ENCODE measurements around the gene CYP26B1.

CYP26B1 gene

GRCh38 chr2:72141032-72141645, 6.5 kb downstream of the CYP26B1 start:
- no peak for DNase-seq (ENCODE audit: low read depth, low spot score)

DNA sequence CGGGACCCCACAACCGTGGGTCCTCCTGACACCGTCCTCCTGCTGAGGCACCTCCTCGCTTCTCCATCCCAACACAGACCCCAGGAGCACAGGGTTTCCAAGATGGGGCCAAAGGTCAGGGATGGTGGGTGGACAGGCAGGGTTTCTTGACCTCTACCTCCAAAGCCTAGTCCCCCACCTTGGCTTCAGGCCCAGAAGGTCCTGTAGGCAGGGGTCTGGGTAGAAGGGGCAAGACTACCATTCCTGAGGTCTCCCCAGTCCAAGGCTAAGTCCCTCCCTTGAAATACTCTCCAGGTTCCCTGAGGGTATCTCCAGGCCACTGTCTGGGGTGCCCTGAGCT, 7.1 kb downstream of the CYP26B1 start:
- DNase-seq (ENCODE audit: low read depth, low spot score): no peak

DNA sequence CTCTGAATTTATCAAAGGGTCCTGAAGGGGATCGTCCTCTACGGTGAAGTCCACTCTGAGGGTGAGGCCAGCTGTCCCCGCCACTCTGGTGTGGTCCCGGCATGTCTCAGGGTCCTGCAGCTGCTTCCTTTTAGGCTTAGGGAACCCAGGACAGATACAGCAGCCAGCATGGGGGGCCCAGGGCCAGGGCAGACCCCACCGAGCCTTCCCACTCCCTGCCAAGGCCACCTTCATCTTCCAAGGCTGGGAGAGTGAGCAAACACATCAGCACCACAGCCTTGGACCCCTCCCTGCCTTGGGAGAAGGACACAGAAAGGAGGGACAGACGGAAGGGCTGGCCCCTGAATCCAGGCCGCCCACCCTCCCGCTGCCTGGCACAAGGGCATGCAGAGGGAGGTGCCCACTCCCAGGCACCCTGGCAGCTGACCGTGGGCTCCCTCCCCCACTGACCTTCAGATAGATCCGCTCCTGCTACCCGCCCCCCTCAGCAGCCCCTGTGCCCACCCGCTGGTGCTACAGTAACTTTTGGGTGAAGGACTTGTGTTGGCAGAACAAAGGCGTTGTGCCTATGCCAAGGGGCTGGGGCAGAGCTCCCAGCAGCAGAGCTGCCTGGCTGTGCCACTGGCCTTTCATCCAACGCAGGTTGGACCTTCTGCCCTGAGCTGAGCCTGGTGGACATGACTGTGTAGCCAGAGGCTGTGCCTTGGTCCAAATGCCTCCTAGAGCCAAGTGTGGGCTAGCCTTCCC, 7.6 kb downstream of the CYP26B1 start:
- DNase-seq (ENCODE audit: low read depth, low spot score): no peak

DNA sequence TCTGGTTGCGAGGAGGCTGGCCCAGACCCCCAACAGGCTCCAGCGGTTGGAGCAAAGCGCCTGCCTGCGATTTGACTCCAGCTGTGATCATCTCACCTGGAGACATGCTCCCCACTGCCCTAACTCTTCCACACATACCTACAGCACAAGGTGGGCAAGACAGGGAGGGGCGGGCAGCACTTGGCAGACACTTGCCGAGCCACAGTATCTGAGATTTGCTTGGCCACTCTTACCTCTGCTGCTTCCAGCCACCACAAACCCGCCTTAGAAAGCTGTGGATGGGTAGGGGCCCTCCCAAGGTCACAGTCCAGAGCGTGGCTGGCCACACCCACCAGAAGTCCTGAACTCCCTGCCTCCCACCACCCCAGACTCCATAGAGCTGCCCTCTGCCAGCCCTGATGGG, 8.2 kb downstream of the CYP26B1 start:
- no peak for DNase-seq (ENCODE audit: low read depth, low spot score)

DNA sequence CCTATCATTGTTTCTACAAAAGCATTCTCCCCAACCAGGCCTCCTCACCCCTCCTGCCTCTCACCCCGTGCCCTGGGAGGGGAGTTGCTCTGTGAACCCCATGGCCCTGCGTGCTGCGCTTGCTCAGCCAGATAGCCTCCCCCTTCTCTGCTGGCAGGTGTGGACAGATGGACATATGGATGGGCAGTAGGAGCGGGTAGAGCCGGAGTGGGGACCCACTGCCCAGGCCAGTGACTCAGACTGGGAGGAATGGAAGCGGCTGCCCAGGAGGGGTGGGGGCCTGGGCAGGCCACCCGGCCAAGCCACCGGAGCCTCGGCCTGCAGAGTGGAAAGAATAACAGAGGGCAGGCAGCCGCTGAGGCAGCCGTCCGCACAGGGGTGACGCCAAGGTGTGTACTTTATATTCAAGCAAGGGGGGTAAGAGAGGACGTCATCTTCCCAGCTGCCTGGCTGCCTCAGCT, 8.7 kb downstream of the CYP26B1 start:
- no peak for DNase-seq (ENCODE audit: low read depth, low spot score)

DNA sequence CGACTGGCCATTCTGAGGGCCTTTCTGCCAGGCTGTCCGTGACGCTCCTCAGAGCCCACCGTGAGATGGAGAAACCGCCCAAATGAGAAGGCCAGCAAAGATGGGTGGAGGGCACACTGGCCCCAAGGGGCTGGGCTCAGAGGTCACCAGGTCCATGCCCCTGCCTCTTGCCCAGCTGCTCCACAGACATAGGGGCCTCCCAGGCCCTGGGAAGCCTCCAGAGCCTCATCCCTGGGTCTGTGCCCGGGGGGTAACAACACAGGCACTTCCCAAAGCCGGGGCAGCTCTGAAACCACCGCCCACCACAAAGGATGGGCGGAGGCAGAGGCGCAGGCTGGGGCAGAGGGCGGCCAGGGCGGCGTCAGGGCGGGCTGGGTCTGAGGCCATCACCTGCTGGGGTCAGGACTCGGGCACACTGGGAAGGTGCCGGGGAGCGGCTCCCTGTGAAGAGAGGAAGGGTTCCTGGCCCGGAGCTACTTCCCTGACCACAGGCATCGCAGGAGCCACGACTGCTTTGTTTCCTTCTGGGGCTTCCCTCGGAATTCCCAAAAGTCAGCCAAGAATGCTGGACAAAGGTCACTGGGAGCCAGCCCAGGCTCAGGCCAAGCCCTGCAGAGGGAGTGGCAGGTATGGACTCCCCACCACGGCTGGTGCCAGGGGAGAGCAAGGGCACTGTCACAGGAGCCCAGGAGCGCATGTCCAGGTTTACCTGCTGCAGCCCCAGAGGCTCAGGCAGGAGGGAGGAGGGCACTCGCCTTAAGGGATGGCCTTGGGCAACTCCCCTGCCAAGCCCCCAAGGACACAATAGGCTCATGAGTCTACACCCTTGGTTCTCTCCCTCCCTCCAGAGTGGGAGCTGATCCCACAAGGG, 9.4 kb downstream of the CYP26B1 start:
- DNase-seq (ENCODE audit: low read depth, low spot score): no peak

GRCh38 chr2:72137498-72138010, 10.1 kb downstream of the CYP26B1 start:
- no peak for DNase-seq (ENCODE audit: low read depth, low spot score)

- no peak for DNase-seq (ENCODE audit: low read depth, low spot score)
These were observed 10.6 kb downstream of the CYP26B1 start for GRCh38 chr2:72136933-72137497.

DNA sequence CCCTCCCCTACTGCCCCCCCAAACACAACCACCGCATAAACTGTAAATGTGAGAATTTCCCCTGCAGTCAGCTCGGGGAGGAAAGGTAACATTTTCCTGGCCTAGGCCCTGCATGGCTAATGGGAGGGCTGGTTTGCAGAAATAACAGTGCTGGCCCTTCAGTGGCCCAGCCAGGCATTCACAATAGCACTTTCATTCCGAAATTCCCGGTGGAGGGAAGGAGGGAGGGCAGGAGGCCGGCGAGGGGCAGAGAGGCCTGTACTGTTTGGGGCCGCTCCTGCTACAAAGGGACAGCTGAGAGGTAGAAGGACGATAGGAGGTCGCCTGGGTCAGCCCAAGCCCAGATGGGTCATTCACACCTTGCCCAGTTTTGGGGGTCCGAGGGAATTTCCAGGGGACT, 11.3 kb downstream of the CYP26B1 start:
- DNase-seq (ENCODE audit: low read depth, low spot score): no peak

DNA sequence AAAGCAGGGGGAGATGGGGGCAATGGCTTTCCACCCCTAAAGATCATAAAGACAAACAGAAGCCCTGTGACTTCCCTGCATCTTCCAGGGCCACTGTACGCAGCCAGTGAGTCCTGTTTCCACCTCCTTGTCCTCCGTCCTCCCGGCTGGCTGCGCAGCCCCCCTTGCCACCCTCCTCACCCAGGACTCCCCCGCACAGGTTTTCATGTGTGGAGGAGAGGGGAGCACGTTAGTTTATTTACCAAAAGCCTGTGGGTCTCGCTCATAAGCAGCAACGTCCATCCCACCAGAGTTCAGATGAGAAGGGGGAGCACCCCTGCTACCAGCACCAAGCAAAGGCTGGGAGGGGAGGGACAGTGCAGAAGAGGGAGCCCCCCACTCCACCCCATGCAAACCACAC, 11.7 kb downstream of the CYP26B1 start:
- DNase-seq (ENCODE audit: low read depth, low spot score): no peak

GRCh38 chr2:72134997-72135800, 12.5 kb downstream of the CYP26B1 start:
- DNase-seq (ENCODE audit: low read depth, low spot score): no peak

DNA sequence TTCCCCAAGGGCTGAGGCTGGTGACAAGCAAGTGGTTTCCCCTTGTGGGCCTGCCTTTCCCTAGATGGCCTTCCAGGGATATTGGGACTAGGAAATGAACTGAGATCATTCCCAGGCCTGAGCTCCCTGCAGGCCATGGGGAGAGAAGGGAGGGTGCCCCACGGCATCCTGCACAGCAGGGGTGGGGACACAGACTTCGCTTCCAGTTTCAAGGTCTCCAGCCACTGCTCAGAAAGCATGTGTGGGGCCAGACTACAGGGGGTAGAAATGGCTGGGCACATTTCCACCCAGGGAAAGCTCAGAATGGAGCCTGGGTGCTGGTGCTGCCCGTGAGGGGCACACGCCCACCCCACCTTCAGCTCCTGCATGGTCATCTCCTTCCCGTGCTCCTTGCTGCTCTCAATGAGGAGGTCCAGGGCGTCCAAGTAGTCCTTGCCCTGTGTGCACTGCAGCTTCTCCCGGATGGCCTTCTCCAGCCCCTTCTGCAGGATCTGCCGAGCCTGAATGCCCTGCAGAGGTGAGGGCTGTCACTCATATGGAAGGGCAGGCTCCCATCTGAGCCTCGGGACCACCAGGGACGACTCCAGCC, 13.2 kb downstream of the CYP26B1 start:
- DNase-seq (ENCODE audit: low read depth, low spot score): no peak

DNA sequence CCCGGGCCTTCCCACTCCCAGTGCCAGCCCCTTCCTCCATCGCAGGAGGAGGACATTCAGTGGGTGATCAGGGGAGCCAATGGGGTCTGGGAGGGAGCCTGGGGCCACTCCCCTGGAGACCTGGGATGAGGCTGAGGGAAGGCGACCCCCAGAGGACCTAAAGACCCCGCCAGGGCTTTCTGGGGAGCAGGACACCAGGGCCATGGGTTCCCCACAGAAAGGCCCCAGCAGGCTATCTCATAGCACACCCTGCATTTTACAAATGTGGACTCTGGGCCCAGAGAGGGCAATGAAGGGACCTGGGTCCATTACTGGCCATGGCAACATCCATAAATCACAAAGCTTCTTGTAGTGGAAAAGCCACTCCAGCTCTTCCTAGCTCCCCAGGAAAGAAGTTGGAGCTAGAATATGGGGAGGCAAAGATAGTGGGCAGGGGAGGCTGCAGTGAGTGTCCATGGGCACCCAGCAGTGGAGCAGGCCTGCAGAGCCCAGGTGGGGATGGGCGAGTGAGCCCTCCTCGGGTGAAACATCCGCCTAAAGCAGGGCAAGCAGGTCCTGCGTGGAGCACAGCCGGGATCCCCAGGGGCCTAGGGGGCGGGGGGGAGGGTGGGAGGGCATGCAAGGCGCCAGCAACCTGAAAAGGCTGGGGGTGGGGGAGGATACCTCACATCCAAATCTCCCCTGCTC, 13.8 kb downstream of the CYP26B1 start:
- DNase-seq (ENCODE audit: low read depth, low spot score): no peak

- DNase-seq (ENCODE audit: low read depth, low spot score): no peak
These were observed 14.5 kb downstream of the CYP26B1 start for GRCh38 chr2:72132981-72133720.

DNA sequence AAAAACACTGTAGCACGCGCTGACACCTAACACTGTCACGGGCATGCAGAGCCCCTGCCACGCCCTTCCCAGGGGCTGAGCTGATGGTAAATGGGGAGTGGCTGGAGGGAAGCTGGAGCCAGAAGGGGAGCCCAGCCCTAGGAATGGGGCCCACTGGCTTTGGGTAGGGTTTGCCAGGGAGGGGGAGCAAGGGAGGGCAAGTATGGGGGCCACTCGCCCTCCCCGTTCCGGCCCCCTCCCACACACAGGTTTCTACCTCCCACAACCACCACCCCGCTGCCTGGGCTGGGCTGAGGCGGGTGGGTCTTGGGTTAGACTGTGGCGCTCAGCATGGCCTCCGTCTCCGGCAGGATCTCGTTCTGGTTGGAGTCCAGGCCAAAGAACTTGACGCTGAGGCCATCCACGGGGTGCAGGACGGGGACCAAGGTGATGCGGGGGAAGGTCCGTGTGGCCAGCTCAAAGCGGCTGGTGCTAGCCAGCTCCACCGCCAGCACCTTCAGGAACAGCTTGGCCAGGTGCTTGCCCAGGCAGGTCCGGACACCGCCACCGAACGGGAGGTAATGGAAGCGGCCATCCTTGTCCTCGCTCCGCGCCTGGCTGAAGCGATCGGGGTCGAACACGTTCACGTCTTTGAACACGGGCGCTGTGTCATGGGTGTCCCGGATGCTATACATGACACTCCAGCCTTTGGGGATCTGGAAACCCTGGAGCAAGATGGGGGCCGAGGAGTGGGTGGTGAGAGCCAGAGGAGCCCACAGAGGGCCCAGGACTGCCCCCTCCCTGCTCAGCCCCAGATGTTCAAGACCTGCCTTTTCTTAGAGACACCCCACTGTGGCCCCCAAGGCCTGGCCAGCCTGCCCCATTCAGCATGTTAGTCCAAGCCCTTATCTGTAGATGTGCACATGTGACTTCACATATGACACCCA, 15.5 kb downstream of the CYP26B1 start:
- DNase-seq (ENCODE audit: low read depth, low spot score): no peak

- DNase-seq (ENCODE audit: low read depth, low spot score): no peak
These were observed 16.2 kb downstream of the CYP26B1 start for GRCh38 chr2:72131371-72131891.

DNA sequence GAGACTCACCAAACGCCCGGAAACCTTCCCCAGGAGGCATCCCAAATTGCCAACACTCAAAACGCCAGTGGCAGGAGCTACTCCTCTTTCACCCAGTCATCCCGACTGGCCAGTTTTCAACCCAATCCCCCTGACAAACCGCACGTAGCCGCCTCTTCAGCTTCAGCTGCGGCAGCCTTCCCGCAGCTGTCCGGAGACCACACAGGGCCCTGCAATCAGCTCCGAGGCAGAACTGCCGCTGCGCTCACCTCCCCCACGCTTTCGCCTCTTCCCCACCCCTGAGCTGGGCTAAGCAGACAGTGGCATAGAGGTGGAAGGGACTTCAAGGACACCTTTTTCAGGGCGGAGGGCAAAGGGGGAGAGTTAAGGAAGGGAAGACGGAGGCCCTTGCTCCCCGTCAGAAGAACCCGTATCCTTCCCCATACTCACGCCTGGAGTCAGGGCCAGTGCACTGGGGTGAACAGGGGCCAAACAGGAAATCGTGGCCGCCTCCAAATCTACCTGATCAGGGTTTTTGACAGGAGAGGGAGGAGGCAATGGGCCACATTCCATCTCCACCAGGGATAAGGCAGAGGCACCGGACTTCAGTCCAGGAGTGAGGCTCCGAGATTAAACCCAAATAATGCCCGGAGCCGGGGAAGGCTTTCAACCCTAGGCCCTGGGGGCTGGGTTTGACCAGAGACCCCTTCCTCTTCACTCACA, 16.9 kb downstream of the CYP26B1 start:
- DNase-seq (ENCODE audit: low read depth, low spot score): no peak
